GM21447 (cell line): ENCODE results near the gene SENP8.
A peak's percentile ranks its signal among the peaks of the same experiment; 100 is the strongest.
"Not testable (repeated sequence)": the region's sequence is repeated elsewhere in the genome, so short reads cannot be mapped to it uniquely, and the experiment has no call there.

ENCODE experiments used
- ATAC-seq: cut with Tn5 transposase; IDR thresholded peaks from one replicate; pipeline ENCODE4 v1.9.1; 2021; ENCODE audit not compliant: unreplicated experiment

SENP8 gene

DNA sequence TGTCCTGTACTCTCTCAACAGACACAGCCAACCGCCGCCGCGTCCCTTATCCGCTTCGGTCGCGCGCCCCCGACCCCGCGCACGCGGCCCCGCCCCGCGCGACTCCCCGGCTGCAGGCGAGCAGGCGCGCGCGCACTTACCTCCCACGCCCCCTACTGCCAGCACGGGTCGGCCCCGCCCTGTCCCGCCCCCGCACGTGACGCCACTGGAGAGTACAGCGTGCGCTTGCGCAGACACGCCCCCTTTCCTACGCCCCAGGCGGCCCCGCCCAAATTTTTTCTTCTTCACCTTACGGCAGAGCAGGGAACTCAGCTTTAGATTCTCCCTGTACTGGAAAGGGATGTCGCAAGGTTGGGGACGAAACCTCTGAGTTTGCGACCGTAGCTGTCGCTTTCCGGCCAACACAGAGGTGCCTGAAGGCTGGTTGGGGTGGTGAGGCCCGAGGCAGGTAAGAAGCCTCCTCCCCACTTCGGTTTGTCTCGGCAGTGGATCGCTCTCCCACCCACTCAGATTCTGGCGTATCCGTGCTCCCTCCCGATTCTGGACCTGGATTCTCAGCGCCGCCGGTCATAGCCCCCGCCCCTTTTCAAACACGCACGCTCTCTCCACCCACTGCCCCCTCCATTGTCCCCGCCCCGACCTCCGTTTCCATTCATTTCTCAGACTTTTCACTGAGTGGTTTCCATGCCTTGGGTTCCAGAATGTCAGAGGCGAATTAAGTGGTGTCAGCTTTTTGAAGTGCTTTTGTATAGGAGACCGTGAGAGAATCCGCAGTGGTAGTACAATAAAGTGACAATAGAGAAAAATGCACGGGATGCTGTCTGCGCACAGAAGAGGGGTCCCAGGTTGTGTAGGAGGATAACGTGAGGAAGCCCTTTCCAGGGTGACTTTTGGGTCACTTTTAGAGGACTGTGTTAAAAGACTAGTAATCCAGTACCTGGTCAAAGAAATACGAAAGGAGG is at the start of gene SENP8, which contains the start of gene MYO9A:
SENP8 (plus strand) TSS at position 387 of the 962 bp plus-strand sequence. CDS start 21,221 bp downstream, outside the sequence.
MYO9A (minus strand) TSS at position 134 of the 962 bp plus-strand sequence. CDS start 71,587 bp downstream, outside the sequence.
- peak; percentile 51 for ATAC-seq

DNA sequence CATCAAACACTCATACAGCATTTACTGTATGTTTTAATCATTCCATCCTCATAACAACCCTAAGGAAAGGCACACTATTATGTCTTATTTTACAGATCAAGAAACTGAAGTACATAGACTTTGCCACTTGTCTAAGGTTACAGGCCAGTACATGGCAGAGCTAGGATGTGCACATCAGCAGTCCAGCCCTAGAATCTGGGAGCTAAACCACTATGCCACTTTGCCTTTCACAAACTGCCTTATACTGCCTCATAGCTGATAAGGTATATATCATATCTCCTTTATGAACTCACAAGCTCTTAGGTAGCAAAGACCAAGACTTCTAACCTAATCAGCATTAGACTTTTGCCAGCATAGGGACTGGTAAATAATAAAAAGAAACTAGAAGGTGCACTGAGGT is 49.3 kb upstream of the SENP8 start:
- ATAC-seq = no peak

DNA sequence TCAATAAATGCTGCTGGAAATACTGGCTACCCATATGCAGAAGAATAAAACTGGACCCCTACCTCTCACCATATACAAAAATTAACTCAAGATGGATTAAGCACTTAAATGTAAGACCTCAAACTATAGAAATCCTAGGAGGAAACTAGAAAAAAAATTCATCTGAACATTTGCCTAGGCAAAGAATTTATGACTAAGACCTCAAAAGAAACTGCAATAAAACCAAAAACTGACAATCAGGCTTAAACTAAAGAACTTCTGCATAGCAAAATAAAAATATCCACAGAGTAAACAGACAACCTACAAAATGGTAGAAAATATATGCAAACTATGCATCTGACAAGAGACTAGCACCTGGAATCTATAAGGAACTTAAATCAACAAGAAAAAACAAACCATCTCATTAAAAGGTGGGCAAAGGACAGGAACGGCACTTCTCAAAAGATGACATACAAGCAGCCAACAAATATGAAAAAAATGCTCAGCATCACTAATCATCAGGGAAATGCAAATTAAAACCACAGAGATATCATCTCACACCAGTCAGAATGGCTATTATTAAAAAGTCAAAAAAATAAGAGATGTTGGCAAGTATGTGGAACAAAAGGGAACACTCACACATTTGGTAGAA is 47.3 kb upstream of the SENP8 start:
- no peak for ATAC-seq

GRCh38 chr15:72071448-72071825 is 46.8 kb upstream of the SENP8 start:
- not testable (repeated sequence) for ATAC-seq

DNA sequence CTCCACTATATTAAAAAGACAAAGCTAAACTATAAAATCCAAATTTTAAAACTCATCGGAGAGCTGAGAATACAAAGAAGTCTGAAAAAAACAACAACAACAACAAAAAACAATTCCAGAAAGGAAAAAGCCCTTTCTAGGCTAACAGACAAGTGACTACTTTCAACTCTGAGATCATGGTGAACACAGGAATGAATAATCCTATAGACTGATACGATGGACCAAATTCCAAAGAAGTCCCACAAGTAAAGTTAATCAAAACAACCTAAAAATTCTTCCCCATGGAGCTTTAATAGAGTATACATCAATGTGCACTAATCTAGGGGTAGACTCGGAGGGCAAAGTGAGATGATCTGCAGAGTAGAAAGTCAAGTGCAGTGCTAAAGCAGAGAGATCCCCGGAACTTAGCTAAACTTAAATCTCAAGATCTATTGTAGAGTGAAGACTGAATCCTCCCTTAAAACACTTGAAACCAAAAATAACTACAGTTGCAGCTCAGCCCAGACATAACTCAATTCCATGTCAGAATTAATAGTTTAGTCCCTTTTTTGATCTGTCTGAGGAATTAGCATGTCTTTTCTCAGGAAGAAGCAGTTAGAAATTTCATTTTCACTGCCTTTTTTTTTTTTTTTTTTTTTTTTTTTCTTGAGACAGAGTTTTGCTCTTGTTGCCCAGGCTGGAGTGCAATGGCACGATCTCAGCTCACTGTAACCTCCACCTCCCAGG is 43.7 kb upstream of the SENP8 start:
- ATAC-seq = no peak

DNA sequence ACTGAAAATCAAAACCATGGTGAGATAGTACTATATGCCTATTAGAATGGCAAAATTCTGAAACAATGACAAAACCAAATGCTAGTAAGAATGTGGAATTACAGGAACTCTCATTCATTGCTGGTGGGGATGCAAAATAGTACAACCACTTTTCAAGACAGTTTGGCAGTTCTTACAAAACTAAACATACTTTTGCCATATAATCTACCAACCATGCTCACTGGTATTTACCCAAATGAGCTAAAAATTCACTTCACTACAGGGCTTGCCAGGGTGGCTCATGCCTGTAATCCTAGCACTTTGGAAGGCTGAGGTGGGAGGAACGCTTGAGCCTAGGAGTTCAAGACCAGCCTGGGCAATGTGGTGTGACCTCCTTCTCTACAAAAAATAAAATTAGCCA is 40.3 kb upstream of the SENP8 start:
- ATAC-seq = no peak

GRCh38 chr15:72078887-72079286 is 39.3 kb upstream of the SENP8 start:
- ATAC-seq = no peak

GRCh38 chr15:72082176-72082575 is 36.0 kb upstream of the SENP8 start:
- no peak for ATAC-seq

DNA sequence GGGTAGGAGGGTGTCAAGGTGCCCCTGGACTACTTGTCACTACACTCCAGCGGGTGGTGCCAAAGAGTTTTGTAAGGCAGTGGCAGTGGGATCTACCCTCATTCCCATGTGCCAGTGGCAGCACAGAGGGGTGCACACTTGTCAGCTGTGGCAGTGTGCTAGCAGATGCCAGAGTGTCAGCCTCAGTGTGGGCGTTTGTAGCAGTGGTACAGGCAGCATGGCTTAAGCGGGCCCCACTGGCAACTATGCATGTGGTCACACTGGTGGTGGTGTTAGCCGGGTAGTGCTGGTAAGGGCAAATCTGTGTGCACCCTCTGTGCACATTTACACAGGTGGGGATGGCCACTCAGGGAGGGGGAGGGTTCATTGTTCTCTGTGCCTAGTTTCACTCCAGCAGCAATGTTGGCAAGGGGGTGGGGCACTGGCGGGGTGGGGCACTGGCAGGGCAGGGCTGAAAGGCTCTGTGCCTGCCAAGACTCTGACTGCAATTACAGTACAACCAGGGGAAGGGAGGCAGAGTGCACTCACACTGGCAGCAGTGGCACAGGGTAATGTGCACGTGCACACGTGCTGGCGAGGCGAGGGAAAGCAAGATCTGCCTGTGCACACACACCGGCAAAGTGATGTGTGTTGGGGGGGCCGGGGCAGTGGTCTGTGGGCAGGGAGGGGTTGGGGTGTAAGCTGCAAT is 32.0 kb upstream of the SENP8 start:
- no peak for ATAC-seq

GRCh38 chr15:72086920-72087648 is 31.1 kb upstream of the SENP8 start:
- no peak for ATAC-seq

GRCh38 chr15:72092006-72092405 is 26.2 kb upstream of the SENP8 start:
- no peak for ATAC-seq

- ATAC-seq = no peak
These were observed 25.5 kb upstream of the SENP8 start for GRCh38 chr15:72092691-72093090.

DNA sequence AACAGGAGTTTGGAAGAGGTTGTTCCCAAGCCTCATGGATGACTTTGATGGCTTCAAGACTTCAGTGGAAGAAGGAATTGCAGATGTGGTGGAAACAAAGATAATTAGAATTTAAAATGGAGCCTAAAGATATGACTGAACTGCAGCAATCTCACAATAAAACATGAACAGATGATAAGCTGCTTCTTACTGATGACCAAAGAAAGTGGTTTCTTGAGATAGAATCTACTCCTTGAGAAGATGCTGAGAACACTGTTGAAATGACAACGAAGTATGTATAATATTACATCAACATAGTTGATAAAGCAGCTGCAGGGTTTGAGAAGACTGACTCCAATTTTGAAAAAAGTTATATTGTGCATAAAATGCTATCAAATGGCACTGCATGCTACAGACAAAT is 21.4 kb upstream of the SENP8 start:
- ATAC-seq = no peak

DNA sequence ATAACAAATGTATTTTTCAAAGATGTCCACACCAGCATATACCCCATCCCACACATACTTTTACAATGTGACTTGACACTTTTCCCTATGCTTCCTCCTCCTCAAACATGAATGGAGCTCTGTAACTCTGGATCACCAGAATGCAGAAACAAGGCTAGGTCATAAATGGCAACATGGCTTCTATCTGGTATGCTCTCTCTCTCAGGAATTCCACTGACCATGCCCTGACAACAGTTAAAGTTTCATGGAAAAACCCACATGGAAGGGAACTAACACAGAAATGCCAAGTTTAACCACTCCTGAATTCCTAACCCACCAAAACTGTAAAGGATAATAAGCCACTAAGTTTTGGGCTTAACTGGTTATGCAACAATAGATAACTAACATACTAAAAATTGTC is 20.2 kb upstream of the SENP8 start:
- ATAC-seq = no peak

GRCh38 chr15:72099155-72099554 is 19.0 kb upstream of the SENP8 start:
- ATAC-seq = no peak

DNA sequence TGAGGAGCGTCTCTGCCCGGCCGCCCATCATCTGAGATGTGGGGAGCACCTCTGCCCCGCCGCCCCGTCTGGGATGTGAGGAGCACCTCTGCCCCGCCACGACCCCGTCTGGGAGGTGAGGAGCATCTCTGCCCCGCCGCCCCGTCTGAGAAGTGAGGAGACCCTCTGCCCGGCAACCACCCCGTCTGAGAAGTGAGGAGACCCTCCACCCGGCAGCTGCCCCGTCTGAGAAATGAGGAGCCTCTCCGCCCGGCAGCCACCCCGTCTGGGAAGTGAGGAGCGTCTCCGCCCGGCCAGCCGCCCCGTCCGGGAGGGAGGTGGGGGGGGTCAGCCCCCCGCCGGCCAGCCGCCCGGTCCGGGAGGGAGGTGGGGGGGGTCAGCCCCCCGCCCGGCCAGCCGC is 17.7 kb upstream of the SENP8 start:
- ATAC-seq = not testable (repeated sequence)

DNA sequence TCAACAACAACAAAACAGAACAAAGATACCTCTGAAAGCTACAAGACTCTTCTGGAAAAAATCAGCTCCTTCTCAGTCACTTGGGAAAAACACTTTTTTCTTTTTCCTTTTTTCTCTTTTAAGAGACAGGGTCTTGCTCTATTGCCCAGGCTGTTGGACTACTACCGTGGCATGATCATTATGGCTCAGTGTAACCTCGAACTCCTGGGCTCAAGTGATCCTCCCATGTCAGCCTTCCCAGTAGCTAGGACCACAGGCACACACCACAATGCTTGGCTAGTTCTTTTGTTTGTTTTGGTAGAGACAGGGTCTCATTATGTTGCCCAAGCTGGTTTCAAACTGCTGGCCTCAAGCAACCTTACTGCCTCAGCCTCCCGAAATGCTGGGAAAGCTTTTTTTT is 13.1 kb upstream of the SENP8 start:
- no peak for ATAC-seq

DNA sequence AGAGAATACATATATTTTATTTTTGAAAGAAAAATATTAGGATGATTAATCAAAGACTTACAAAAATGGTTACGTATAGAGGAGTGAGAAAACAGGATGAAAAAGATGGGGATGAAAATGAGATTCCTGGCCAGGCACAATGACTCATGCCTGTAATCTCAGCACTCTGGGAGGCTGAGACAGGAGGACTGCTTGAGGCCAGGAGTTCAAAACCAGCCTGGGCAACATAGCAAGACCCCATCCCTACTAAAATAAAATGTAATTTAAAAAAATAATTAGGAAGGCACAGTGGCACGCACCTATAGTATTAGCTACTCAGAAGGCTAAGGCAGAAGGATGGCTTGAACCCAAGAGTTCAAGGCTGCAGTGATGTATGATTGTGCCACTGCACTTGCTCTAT is 12.1 kb upstream of the SENP8 start:
- ATAC-seq = no peak

DNA sequence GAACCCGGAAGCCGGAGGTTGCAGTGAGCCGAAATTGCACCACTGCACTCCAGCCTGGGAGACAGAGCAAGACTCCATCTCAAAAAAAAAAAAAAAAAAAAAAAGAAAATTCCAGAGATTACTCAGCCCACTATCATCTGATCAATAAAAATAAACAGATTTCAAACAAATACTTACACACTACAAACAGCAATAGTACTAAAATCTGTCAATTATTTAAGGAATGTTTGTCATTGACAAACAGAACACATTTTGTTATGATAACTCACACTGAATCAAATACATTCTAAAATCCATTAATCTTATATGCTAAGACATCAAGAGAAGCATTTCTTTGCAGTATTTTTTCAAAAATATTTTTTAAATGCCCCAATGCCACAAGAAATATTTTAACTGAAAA is 7.8 kb upstream of the SENP8 start:
- no peak for ATAC-seq

DNA sequence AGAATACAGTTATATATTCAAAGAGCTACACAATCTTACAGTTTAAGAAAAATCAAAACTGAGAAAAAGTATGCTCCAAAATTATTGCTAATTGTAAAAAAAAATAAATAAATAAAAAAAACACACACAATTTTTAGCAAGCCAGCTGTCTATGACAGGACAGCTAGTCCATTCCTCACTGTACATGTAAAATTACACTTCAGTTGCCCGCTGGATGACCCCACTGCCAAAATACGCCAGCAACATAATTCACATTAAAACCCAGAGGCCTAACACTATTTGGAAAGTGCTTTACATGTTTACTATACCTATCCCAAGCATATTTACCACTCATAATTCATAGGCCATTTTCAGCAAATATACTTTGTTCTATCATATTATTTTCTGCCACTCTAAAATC is 6.1 kb upstream of the SENP8 start:
- ATAC-seq = no peak
